Gastroesophageal sphincter (tissue), 4 donors: Measurements from ENCODE around the gene MACROD2. TPM values are rescaled to one million over a fixed set of nuclear protein-coding genes. Genes with fewer than 3 reads are reported as not detected.

ENCODE experiments used
- ATAC-seq: fragments of 150-250 bp; one replicate; pipeline ENCODE4 v1.9.1; 2016; ENCODE audit warnings: mild to moderate bottlenecking, moderate library complexity
- H3K27ac ChIP-seq, 4 donors: fragments of 200-600 bp; sonication (generic) in 3 of 4; 1 replicate in 3 of 4; 2 replicates in 1 of 4; pipeline ENCODE4 v1.5.1; 2016 to 2019
- H3K27me3 ChIP-seq: fragments of 200-600 bp; sonication (generic); one replicate; pipeline ENCODE4 v1.5.1; 2019
- H3K36me3 ChIP-seq, 2 donors: fragments of 200-600 bp; sonication (generic); one replicate each; pipeline ENCODE4 v1.5.1; 2019; ENCODE audit warnings: control low read depth in 1 of 2
- H3K4me1 ChIP-seq, 3 donors: fragments of 200-600 bp; sonication (generic); 1 replicate in 2 of 3; 2 replicates in 1 of 3; pipeline ENCODE4 v1.5.1; 2016 to 2019; ENCODE audit warnings: control low read depth in 2 of 3
- H3K4me3 ChIP-seq, 2 donors: fragments of 200-600 bp; sonication (generic); one replicate each; pipeline ENCODE4 v1.5.1; 2019; ENCODE audit warnings: mild to moderate bottlenecking in 1 of 2, moderate library complexity in 1 of 2
- H3K9me3 ChIP-seq, 3 donors: fragments of 200-600 bp; sonication (generic); one replicate each; pipeline ENCODE4 v1.5.1; 2017 to 2019; ENCODE audit warnings: control low read depth in 2 of 3
- EP300 ChIP-seq: sonication (generic); formaldehyde crosslinking; IDR thresholded peaks from one replicate; pipeline ENCODE4 v1.6.1; 2017; ENCODE audit warnings: antibody characterized with exemption, mild to moderate bottlenecking
- POLR2A ChIP-seq, 2 donors: fragments of 450-650 bp; IDR thresholded peaks; one replicate each; pipeline ENCODE4 v1.6.1; 2017; ENCODE audit warnings: antibody characterized with exemption in 2 of 2, mild to moderate bottlenecking in 2 of 2, moderate library complexity in 1 of 2
- POLR2AphosphoS5 ChIP-seq: sonication (generic); formaldehyde crosslinking; IDR thresholded peaks from one replicate; pipeline ENCODE4 v1.6.1; 2017; ENCODE audit warnings: antibody characterized with exemption
- WGBS, 2 donors: methylation state at CpG; one replicate each; pipeline ENCODE4 v1.1.5; 2018; ENCODE audit warnings: low coverage in 1 of 2; 5-methylcytosine and 5-hydroxymethylcytosine counted together
- total RNA-seq, 4 donors: library from RNA; depleted of rRNA; stranded (reverse); fragments of >200 nt; gene quantifications; one replicate each; pipeline ENCODE4 v1.1.0, GENCODE V29; 2016
- TF ChIP-seq, protein P1 (sequence below), 4 experiments: fragments of 200-600 bp in 2 of 4; fragments of 450-650 bp in 2 of 4; sonication (generic) in 1 of 4; IDR thresholded peaks; one replicate each; pipeline ENCODE4 v1.5.1; 2017 to 2019; ENCODE audit warnings: antibody characterized with exemption in 4 of 4, mild to moderate bottlenecking in 2 of 4, moderate library complexity in 2 of 4

Gene MACROD2
- total RNA-seq, 4 donors from 2014 or later, result 4.0 to 12.1 (median 7.4) TPM

DNA sequence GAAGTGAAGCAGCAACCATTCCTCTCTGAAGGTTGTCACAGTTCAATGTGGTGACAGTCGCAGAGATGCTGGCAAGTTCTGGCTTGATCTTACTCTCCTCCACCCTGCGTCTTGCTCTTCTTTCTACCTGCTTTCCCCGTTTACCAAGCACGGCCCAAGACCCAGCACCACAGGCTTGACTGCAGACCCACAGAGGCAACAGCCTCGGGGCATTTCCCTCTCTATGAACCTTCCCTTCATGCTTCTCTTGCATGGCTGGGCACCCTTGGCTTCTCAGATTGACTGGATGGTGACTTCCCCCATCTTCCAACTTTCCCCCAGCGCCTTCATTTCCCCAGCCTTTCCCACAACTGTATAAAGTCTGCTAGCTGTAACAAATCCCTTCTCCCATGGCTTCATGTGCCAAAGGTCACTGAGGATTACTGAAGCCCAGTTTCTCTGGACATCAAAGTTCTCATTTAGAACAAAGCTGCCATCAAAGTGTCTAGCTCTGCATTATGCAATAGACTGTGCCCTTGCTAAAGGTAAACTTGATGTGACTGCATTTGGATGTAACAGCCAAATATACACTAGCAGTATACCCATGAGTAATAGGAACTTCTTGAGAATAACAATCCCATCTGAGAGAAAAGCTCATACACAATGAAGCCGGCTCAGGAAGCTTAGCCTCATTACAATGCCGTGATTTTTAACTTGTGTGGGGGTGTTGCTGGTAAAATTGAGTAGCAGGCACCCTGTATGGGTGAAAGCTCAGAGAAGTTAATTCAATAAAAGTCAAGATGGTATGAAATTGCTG lies 1065.1 kb downstream of the MACROD2 start:
- 86 to 91% methylated on average over 7 to 8 of the region's 8 CpGs for WGBS, 2 donors
- Histone ChIP-seq H3K4me1 (no peaks in the 10 kb centered on the region), H3K27ac (no peak overlapping the region), H3K9me3 (no peaks in the 10 kb centered on the region), H3K27me3 (no peaks in the 10 kb centered on the region), H3K36me3 (no peaks in the 10 kb centered on the region), H3K4me3 (no peak overlapping the region)
- no peak for ATAC-seq
- no peak for TF ChIP-seq EP300
- TF ChIP-seq POLR2A (IDR thresholded peaks at IDR 0.05), result no peak
- TF ChIP-seq, protein P1, sequence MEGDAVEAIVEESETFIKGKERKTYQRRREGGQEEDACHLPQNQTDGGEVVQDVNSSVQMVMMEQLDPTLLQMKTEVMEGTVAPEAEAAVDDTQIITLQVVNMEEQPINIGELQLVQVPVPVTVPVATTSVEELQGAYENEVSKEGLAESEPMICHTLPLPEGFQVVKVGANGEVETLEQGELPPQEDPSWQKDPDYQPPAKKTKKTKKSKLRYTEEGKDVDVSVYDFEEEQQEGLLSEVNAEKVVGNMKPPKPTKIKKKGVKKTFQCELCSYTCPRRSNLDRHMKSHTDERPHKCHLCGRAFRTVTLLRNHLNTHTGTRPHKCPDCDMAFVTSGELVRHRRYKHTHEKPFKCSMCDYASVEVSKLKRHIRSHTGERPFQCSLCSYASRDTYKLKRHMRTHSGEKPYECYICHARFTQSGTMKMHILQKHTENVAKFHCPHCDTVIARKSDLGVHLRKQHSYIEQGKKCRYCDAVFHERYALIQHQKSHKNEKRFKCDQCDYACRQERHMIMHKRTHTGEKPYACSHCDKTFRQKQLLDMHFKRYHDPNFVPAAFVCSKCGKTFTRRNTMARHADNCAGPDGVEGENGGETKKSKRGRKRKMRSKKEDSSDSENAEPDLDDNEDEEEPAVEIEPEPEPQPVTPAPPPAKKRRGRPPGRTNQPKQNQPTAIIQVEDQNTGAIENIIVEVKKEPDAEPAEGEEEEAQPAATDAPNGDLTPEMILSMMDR (IDR thresholded peaks at IDR 0.05), result no peak
- TF ChIP-seq POLR2AphosphoS5, result no peak

DNA sequence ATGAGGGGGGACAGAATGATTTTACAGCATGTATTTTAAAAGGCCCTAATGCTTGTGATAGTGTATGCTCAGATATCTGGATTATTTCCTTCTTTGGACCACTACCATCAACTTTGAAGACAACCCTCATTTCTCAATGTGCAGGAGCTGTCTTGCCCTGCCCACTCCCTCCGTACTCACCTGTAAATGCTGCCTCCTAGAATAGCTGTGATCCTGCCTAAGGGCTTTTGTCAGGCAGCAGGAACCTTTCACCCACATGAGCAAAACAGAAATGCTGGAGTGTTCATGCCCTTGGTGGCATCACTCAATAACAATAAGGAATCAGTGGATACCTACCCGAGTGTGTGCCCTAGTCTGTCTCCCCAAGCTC lies 1065.7 kb downstream of the MACROD2 start:
- ATAC-seq, result no peak
- Histone ChIP-seq H3K36me3 (no peaks in the 10 kb centered on the region), H3K27me3 (no peaks in the 10 kb centered on the region), H3K4me3 (no peak overlapping the region), H3K9me3 (no peaks in the 10 kb centered on the region), H3K27ac (no peak overlapping the region), H3K4me1 (no peaks in the 10 kb centered on the region)
- WGBS, 2 donors, result 88 to 100% methylated on average over 1 to 2 of the region's 2 CpGs
- TF ChIP-seq EP300, result no peak

DNA sequence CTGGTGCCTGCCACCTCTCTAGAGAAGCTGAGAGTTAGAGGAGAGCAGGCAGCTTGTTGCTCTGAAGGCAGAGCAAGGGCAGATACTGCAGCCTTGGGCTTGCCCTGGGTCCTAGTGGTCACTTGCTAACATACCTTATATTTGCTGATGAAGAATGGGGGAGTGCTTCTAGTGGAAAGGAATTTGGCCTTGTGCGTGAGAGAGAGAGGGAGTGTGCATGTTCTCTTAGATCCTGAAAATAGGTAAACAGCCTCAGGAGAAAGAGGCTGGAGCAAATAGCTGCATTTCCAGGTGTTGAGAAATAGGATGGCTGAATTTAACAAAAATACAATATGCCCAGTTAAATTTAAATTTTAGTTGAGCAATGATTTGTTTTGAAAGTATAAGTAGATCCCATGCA lies 1066.6 kb downstream of the MACROD2 start:
- TF ChIP-seq EP300, result no peak
- no peak for TF ChIP-seq POLR2A (IDR thresholded peaks at IDR 0.05)
- TF ChIP-seq, protein P1 (IDR thresholded peaks at IDR 0.05), result no peak
- no peak for TF ChIP-seq POLR2AphosphoS5
- no peaks in the 10 kb centered on the region for H3K27me3 ChIP-seq
- WGBS, 2 donors, result 40 to 67% methylated on average over 1 of the region's 1 CpG
- H3K4me1 ChIP-seq, result no peaks in the 10 kb centered on the region
- H3K36me3 ChIP-seq, result no peaks in the 10 kb centered on the region
- no peak overlapping the region for H3K27ac ChIP-seq
- H3K9me3 ChIP-seq, result no peaks in the 10 kb centered on the region
- ATAC-seq, result no peak
- H3K4me3 ChIP-seq, result no peak overlapping the region

DNA sequence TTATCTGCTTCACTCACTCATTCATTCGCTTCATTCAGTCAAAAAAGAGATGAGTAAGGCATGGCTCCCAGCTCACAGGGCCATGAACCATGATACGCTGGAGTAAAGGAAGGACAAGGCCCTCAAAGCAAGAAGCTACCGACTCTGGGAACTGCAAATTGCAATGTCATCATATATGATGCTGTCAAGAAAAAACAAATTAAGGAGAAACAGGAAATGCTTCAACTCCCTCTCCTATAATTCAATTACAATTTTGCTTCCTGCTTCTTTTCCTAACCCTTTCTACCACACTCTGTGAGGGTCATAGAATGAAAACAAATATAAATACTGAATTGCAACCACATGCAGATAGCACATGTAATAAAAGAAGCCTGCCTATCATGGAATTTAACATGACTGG lies 1067.8 kb downstream of the MACROD2 start:
- Histone ChIP-seq H3K36me3 (no peaks in the 10 kb centered on the region), H3K27me3 (no peaks in the 10 kb centered on the region), H3K27ac (no peak overlapping the region), H3K4me1 (no peaks in the 10 kb centered on the region), H3K4me3 (no peak overlapping the region), H3K9me3 (no peaks in the 10 kb centered on the region)
- WGBS, 2 donors, result 66 to 70% methylated on average over 2 to 3 of the region's 3 CpGs
- TF ChIP-seq POLR2A (IDR thresholded peaks at IDR 0.05) (no peak), EP300 (no peak)
- ATAC-seq, result no peak

DNA sequence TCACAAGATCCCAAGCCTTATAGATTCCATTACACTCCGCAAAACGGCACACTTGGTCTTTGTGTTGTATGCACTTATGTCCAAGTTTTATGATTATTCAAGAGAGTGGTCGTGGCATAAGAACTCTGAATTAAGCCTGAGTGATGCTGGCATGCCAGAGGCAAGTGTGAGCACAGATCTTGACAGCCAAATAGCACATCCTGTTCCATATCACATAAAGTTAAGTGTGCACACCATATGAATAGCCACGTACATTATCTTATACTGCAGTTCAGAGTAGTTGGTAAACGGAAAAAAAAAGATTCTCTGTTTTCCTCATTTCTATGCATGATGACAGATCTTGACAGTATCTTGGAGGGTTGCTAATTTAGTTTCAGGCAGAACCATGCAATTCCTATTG lies 1069.4 kb downstream of the MACROD2 start:
- 83 to 89% methylated on average over 3 to 5 of the region's 5 CpGs for WGBS, 2 donors
- Histone ChIP-seq H3K27ac (no peak overlapping the region), H3K4me1 (no peaks in the 10 kb centered on the region), H3K27me3 (no peaks in the 10 kb centered on the region), H3K4me3 (no peak overlapping the region), H3K9me3 (no peaks in the 10 kb centered on the region), H3K36me3 (no peaks in the 10 kb centered on the region)
- ATAC-seq, result no peak
- TF ChIP-seq POLR2AphosphoS5 (no peak), POLR2A (IDR thresholded peaks at IDR 0.05) (no peak), EP300 (no peak)
- TF ChIP-seq, protein P1 (IDR thresholded peaks at IDR 0.05), result no peak

DNA sequence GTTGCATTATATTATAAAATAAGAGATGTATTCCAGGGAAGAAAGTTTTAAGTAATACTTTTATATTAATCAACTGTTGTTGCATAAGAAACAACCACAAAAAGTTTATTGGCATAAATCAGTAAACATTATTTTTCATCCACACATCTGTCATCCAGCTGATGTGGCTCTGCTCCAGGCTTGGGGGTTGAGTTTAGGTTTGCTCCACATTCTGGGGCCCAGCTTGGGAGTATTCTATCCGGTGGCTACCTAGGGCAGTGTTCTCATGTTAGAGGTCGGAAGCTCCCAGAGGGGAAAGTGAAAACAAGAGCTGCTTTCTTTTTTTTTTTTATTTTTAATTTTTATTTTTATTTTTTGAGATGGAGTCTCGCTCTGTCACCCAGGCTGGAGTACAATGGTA lies 1070.5 kb downstream of the MACROD2 start:
- no peak for ATAC-seq
- Histone ChIP-seq H3K4me3 (no peak overlapping the region), H3K27ac (no peak overlapping the region), H3K27me3 (no peaks in the 10 kb centered on the region), H3K36me3 (no peaks in the 10 kb centered on the region), H3K9me3 (no peaks in the 10 kb centered on the region), H3K4me1 (no peaks in the 10 kb centered on the region)
- WGBS, 2 donors, result 68 to 86% methylated on average over 2 to 3 of the region's 3 CpGs
- no peak for TF ChIP-seq EP300
- TF ChIP-seq POLR2A (IDR thresholded peaks at IDR 0.05), result no peak
- TF ChIP-seq, protein P1 (IDR thresholded peaks at IDR 0.05), result no peak
- TF ChIP-seq POLR2AphosphoS5, result no peak
